NB4 (cell line): ENCODE results near the gene C1orf87.

Experiments
- POLR2A ChIP-seq: IDR thresholded peaks from 2 replicates; pipeline ENCODE4 v1.6.1; 2011; ENCODE audit warnings: mild to moderate bottlenecking; ENCODE audit not compliant: insufficient read length; ENCODE audit errors: extremely low read depth
- TF ChIP-seq, protein P1 (sequence below): IDR thresholded peaks from one replicate; pipeline ENCODE4 v1.5.1; 2012; ENCODE audit warnings: low read depth, low read length
- TF ChIP-seq, protein P2 (sequence below): IDR thresholded peaks from 2 replicates; pipeline ENCODE4 v1.6.1; 2011; ENCODE audit warnings: low read depth, low read length

DNA sequence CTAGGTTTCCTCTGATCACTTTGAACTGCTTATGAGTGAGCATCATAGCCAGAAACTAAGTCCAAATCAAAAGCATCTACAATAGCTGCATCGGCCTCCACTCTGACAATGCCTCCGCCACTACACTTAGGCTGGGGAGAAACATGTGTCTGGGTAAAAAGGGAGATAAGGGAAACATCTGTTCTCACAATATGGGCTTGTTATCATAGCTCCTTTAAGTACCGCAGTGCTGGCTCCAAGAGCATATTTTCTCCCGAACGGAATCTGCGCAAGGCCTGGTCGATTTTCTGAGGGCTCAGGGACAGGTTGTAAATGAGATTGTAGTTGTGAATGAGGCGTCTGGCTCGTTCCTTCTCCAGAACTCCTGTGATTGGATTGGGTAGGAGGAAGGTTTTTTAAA lies 83.1 kb downstream of the C1orf87 start:
- TF ChIP-seq, protein P1, sequence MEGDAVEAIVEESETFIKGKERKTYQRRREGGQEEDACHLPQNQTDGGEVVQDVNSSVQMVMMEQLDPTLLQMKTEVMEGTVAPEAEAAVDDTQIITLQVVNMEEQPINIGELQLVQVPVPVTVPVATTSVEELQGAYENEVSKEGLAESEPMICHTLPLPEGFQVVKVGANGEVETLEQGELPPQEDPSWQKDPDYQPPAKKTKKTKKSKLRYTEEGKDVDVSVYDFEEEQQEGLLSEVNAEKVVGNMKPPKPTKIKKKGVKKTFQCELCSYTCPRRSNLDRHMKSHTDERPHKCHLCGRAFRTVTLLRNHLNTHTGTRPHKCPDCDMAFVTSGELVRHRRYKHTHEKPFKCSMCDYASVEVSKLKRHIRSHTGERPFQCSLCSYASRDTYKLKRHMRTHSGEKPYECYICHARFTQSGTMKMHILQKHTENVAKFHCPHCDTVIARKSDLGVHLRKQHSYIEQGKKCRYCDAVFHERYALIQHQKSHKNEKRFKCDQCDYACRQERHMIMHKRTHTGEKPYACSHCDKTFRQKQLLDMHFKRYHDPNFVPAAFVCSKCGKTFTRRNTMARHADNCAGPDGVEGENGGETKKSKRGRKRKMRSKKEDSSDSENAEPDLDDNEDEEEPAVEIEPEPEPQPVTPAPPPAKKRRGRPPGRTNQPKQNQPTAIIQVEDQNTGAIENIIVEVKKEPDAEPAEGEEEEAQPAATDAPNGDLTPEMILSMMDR = no peak
- no peak for TF ChIP-seq POLR2A
- TF ChIP-seq, protein P2, sequence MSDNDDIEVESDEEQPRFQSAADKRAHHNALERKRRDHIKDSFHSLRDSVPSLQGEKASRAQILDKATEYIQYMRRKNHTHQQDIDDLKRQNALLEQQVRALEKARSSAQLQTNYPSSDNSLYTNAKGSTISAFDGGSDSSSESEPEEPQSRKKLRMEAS = no peak
